Prostate gland (tissue), 2 donors: ENCODE data around the gene U2AF2. TPM values are rescaled to one million over a fixed set of nuclear protein-coding genes. Genes with fewer than 3 reads are reported as not detected.

Experiments used
- DNase-seq: peaks from one replicate; pipeline ENCODE4 v3.0.0-alpha.2; 2019; ENCODE audit warnings: low spot score
- H3K27ac ChIP-seq, 2 donors: fragments of 200-600 bp; sonication (generic); 2 replicates each; pipeline ENCODE4 v1.5.1; 2017 to 2019
- H3K27me3 ChIP-seq: fragments of 200-600 bp; sonication (generic); replicated peaks from 2 replicates; pipeline ENCODE4 v1.5.1; 2019; ENCODE audit not compliant: insufficient read depth
- H3K36me3 ChIP-seq, 2 donors: fragments of 200-600 bp; sonication (generic); 1 replicate in 1 of 2; 2 replicates in 1 of 2; pipeline versions ENCODE4 v1.5.1 to v1.8.1; 2017 to 2019
- H3K4me1 ChIP-seq: fragments of 200-600 bp; sonication (generic); replicated peaks from 2 replicates; pipeline ENCODE4 v1.5.1; 2019
- H3K4me3 ChIP-seq, 2 donors: fragments of 200-600 bp; sonication (generic); 2 replicates each; pipeline ENCODE4 v1.5.1; 2017 to 2019
- H3K9me3 ChIP-seq: fragments of 200-600 bp; sonication (generic); 2 replicates; pipeline ENCODE4 v1.5.1; 2017
- CTCF ChIP-seq, 4 experiments: fragments of 200-600 bp in 2 of 4; fragments of 450-650 bp in 2 of 4; sonication (generic) in 2 of 4; IDR thresholded peaks; 1 replicate in 3 of 4; 2 replicates in 1 of 4; pipeline ENCODE4 v1.5.1; 2016 to 2019; ENCODE audit warnings: antibody characterized with exemption in 4 of 4, mild to moderate bottlenecking in 2 of 4, moderate library complexity in 2 of 4
- POLR2A ChIP-seq: fragments of 450-650 bp; IDR thresholded peaks from one replicate; pipeline ENCODE4 v1.6.1; 2016; ENCODE audit warnings: antibody characterized with exemption, mild to moderate bottlenecking
- POLR2AphosphoS5 ChIP-seq: sonication (generic); formaldehyde crosslinking; IDR thresholded peaks from one replicate; pipeline ENCODE4 v1.6.1; 2017; ENCODE audit warnings: antibody characterized with exemption
- WGBS: methylation state at CpG from one replicate; pipeline ENCODE4 v1.1.5; 2018; 5-methylcytosine and 5-hydroxymethylcytosine counted together
- intact Hi-C: fragments of 100-400 bp; cut with DNase I; formaldehyde crosslinking; loops from one replicate; pipeline ENCODE4 v1.14.2; 2022
- total RNA-seq, 2 donors: library from RNA; depleted of rRNA; stranded (reverse); fragments of >200 nt; gene quantifications; one replicate each; pipeline ENCODE4 v1.1.0, GENCODE V29; 2016

U2AF2 gene
- total RNA-seq, 2 donors from 2014 or later: 99.2 to 224 TPM

- Histone ChIP-seq H3K27me3 (no peaks in the 10 kb centered on the region), H3K27ac (peak within 1 kb of the TSS; percentile 94 to 99), H3K36me3 (no peaks in the 10 kb centered on the region), H3K4me3 (peak within 1 kb of the TSS; percentile 56 to 57), H3K4me1 (no peaks in the 10 kb centered on the region), H3K9me3 (no peaks in the 10 kb centered on the region)
- TF ChIP-seq POLR2A (peak; percentile 60), CTCF (IDR thresholded peaks at IDR 0.05) (peak in 1 of 4 experiments; percentile 14), POLR2AphosphoS5 (peak; percentile 90)
- WGBS: under 1% methylated on average over 53 of the region's 56 CpGs
- intact Hi-C loops: no loop called here
- DNase-seq: peak; percentile 93
These were observed 30.5 kb upstream of the U2AF2 start, which contains the start of gene ZNF784 for GRCh38 chr19:55624109-55625003. Gene ZNF784 (minus strand): TSS chr19:55624566. CDS start chr19:55624561, 5 bp downstream.

DNA sequence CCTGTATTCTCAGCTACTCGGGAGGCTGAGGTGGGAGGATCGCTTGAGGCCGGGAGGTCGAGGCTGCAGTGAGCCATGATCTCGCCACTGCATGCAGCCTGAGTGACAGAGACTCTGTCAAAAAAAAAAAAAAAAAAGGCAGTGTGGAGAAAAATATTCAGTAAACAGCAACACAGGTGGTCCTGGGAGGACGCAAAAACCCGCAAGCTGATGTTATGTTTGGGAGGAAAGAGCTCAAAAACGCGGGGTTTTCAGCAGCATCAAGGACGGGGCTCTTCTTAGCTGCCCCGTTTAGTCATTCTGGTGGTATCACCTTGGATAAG, 29.9 kb upstream of the U2AF2 start:
- no peaks in the 10 kb centered on the region for H3K9me3 ChIP-seq
- WGBS: 29% methylated on average over 11 of the region's 11 CpGs
- no peaks in the 10 kb centered on the region for H3K4me1 ChIP-seq
- H3K4me3 ChIP-seq: peak overlapping the region; percentile 56 to 57
- TF ChIP-seq POLR2AphosphoS5 (no peak), CTCF (IDR thresholded peaks at IDR 0.05) (no peak), POLR2A (no peak)
- no peaks in the 10 kb centered on the region for H3K36me3 ChIP-seq
- no peak for DNase-seq
- intact Hi-C loops: no loop called here
- H3K27me3 ChIP-seq: no peaks in the 10 kb centered on the region
- peak overlapping the region; percentile 94 to 99 for H3K27ac ChIP-seq

DNA sequence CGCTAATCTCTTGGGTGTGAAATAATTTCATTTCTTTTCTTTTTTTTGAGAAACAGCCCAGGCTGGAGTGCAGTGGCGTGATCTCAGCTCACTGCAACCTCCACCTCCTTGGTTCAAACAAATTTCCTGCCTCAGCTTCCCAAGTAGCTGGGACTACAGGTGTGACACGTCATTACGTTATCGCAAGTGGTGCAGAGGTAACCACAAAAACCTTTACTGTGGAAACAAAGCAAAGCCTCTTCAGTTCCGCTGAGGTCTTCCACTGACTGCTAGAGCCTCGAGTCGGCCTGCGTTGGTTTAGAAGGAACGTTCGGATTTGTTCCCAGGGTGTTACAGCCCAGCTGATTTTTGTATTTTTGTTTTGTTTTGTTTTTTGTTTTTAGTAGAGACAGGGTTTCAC, 28.5 kb upstream of the U2AF2 start:
- WGBS: 88% methylated on average over 11 of the region's 11 CpGs
- no peaks in the 10 kb centered on the region for H3K36me3 ChIP-seq
- TF ChIP-seq POLR2A (no peak), CTCF (IDR thresholded peaks at IDR 0.05) (no peak), POLR2AphosphoS5 (no peak)
- DNase-seq: no peak
- intact Hi-C loops: no loop called here
- no peak overlapping the region for H3K27ac ChIP-seq
- no peaks in the 10 kb centered on the region for H3K9me3 ChIP-seq
- H3K4me1 ChIP-seq: no peaks in the 10 kb centered on the region
- no peaks in the 10 kb centered on the region for H3K27me3 ChIP-seq
- no peak overlapping the region for H3K4me3 ChIP-seq

DNA sequence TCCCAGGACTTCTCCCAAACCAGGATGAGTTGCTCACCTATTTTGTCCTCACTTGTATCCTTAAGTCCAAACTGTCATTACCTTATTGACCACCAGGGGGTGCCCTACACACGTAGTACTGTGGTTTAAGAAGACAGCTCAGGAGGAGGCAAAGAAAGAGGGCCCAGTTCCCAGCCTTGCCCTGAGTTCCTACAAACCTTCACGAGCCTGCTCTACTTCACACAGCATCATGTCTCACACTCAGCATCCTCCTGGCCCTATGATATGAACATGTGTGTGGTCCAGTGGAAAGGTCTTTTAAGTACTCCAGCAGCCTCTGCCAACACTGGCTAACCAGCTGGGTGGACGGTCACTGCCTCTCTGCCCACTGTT, 22.4 kb upstream of the U2AF2 start:
- Histone ChIP-seq H3K4me1 (peaks cover 12% of the 10 kb centered on the region), H3K36me3 (no peaks in the 10 kb centered on the region), H3K4me3 (no peak overlapping the region), H3K27me3 (no peaks in the 10 kb centered on the region), H3K9me3 (no peaks in the 10 kb centered on the region), H3K27ac (peak overlapping the region in 1 of 2 donors; percentile 52)
- intact Hi-C loops: loop anchor here (2.0 kb wide), 1 partner anchor 116 kb away; no protein-coding TSS in a partner anchor
- TF ChIP-seq POLR2AphosphoS5 (peak; percentile 73), POLR2A (no peak), CTCF (IDR thresholded peaks at IDR 0.05) (peak; percentile 79 to 91 (median 89))
- 25% methylated on average over 3 of the region's 3 CpGs for WGBS
- DNase-seq: peak; percentile 93
